Measurements from ENCODE around the gene PLD3. TPM values are rescaled to one million over a fixed set of nuclear protein-coding genes. Genes with fewer than 3 reads are reported as not detected.

PLD3 gene
- total RNA-seq, 1 donor from 2014 or later, result 227 TPM

- peaks cover 8% of the 10 kb centered on the region for H3K4me1 Mint-ChIP-seq (ENCODE audit: unreplicated experiment)
- H3K27ac Mint-ChIP-seq (ENCODE audit: unreplicated experiment), result no peak overlapping the region
- no peak for TF ChIP-seq CTCF (IDR thresholded peaks at IDR 0.05; ENCODE audit: unreplicated experiment)
- no peaks in the 10 kb centered on the region for H3K27me3 Mint-ChIP-seq (ENCODE audit: unreplicated experiment)
- no peaks in the 10 kb centered on the region for H3K9me3 Mint-ChIP-seq (ENCODE audit: unreplicated experiment)
- no peak for DNase-seq (ENCODE audit: low spot score)
- H3K36me3 Mint-ChIP-seq (ENCODE audit: low read depth, unreplicated experiment), result no peaks in the 10 kb centered on the region
- H3K4me3 Mint-ChIP-seq (ENCODE audit: unreplicated experiment), result no peak overlapping the region
Observed at GRCh38 chr19:40304306-40304705, 44.2 kb upstream of the PLD3 start.

DNA sequence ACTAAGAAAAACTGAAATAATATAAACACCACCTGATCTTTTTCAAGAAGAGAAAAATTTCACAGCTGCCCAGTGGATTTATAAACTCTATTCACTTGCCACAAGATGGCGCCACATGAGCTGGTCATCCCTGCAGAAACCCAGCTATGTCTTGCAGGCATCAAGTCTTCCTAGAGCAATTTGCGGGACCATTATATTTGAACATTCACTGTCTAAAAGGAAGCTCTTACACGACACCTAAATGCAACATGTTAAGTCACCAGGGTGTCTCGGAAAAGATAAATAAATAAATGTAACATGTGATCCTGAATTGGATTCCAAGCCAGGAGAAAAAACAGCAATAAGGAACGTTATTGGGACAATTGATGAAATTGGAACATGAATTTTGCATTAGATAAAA is 43.1 kb upstream of the PLD3 start:
- DNase-seq (ENCODE audit: low spot score), result peak; percentile 80
- H3K36me3 Mint-ChIP-seq (ENCODE audit: low read depth, unreplicated experiment), result no peaks in the 10 kb centered on the region
- no peak overlapping the region for H3K27ac Mint-ChIP-seq (ENCODE audit: unreplicated experiment)
- no peaks in the 10 kb centered on the region for H3K9me3 Mint-ChIP-seq (ENCODE audit: unreplicated experiment)
- H3K4me1 Mint-ChIP-seq (ENCODE audit: unreplicated experiment), result peaks cover 8% of the 10 kb centered on the region
- H3K27me3 Mint-ChIP-seq (ENCODE audit: unreplicated experiment), result no peaks in the 10 kb centered on the region
- no peak overlapping the region for H3K4me3 Mint-ChIP-seq (ENCODE audit: unreplicated experiment)
- TF ChIP-seq CTCF (IDR thresholded peaks at IDR 0.05; ENCODE audit: unreplicated experiment), result peak; percentile 81

GRCh38 chr19:40309666-40310065 is 38.8 kb upstream of the PLD3 start:
- Mint-ChIP-seq H3K9me3 (ENCODE audit: unreplicated experiment) (no peaks in the 10 kb centered on the region), H3K27me3 (ENCODE audit: unreplicated experiment) (no peaks in the 10 kb centered on the region), H3K27ac (ENCODE audit: unreplicated experiment) (no peak overlapping the region), H3K36me3 (ENCODE audit: low read depth, unreplicated experiment) (no peaks in the 10 kb centered on the region), H3K4me3 (ENCODE audit: unreplicated experiment) (no peak overlapping the region), H3K4me1 (ENCODE audit: unreplicated experiment) (no peaks in the 10 kb centered on the region)
- no peak for TF ChIP-seq CTCF (IDR thresholded peaks at IDR 0.05; ENCODE audit: unreplicated experiment)
- DNase-seq (ENCODE audit: low spot score), result no peak

DNA sequence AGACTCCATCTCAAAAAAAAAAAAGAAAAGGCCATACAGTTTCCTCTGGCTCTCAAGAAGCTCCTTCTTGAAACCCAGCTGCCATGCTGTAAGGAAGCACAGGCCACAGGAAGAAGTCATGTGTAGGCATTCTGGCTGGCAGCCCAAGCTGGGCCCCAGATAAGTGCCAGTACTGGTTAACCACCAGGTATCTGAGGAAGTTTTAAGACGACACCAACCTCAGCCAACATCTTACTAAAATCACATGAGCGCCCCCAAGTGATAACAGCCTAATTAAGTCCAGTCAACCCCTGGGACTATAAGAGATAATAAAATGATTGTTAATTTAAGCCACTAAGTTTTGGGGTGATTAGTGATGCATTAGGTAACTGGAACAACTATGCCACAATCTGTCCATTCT is 36.0 kb upstream of the PLD3 start:
- DNase-seq (ENCODE audit: low spot score), result no peak
- Mint-ChIP-seq H3K27ac (ENCODE audit: unreplicated experiment) (no peak overlapping the region), H3K9me3 (ENCODE audit: unreplicated experiment) (no peaks in the 10 kb centered on the region), H3K27me3 (ENCODE audit: unreplicated experiment) (no peaks in the 10 kb centered on the region), H3K4me1 (ENCODE audit: unreplicated experiment) (no peaks in the 10 kb centered on the region), H3K4me3 (ENCODE audit: unreplicated experiment) (no peak overlapping the region), H3K36me3 (ENCODE audit: low read depth, unreplicated experiment) (peaks cover 4% of the 10 kb centered on the region)
- TF ChIP-seq CTCF (IDR thresholded peaks at IDR 0.05; ENCODE audit: unreplicated experiment), result no peak

DNA sequence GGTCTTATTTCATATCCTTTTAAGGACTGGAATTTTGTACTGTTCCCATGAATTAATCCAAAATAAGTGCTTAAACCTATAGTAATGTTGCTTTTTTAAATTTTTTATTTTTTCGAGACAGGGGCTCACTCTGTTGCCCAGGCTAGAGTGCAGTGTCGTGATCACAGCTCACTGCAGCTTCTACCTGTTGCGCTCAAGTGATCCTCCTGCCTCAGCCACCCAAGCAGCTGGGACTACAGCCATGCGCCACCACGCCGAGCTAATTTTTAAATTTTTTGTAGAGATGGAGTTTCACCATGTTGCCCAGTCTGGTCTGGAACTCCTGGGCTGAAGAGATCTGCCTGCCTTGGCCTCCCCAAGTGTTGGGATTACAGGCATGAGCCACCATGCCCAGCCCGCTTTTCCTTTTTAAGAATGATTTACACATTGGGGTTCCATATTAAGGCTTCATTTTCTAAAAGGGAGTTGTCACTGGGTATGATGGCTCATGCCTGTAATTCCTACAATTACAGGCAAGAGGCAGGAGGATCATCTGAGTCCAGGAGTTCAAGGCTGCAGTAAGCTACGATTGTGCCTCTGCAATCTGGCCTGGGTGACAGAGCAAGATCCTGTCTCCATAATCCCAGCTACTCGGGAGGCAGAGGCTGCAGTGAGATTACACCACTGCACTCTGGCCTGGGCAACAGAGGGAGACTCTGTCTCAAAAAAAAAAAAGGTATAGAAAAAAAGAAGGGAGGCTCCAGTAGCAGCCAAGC is 35.1 kb upstream of the PLD3 start:
- Mint-ChIP-seq H3K4me1 (ENCODE audit: unreplicated experiment) (no peaks in the 10 kb centered on the region), H3K4me3 (ENCODE audit: unreplicated experiment) (no peak overlapping the region), H3K36me3 (ENCODE audit: low read depth, unreplicated experiment) (peaks cover 4% of the 10 kb centered on the region), H3K9me3 (ENCODE audit: unreplicated experiment) (no peaks in the 10 kb centered on the region), H3K27ac (ENCODE audit: unreplicated experiment) (no peak overlapping the region), H3K27me3 (ENCODE audit: unreplicated experiment) (no peaks in the 10 kb centered on the region)
- TF ChIP-seq CTCF (IDR thresholded peaks at IDR 0.05; ENCODE audit: unreplicated experiment), result no peak
- DNase-seq (ENCODE audit: low spot score), result no peak
